Muscle of leg (tissue), 11 donors: Measurements from ENCODE around the gene CACNA1C. TPM values are rescaled to one million over a fixed set of nuclear protein-coding genes. Genes with fewer than 3 reads are reported as not detected.

Experiments used
- DNase-seq: peaks from one replicate; pipeline ENCODE4 v3.0.0; 2013
- H3K27ac ChIP-seq: one replicate; pipeline ENCODE4 v1.5.1; 2013; ENCODE audit warnings: mild to moderate bottlenecking, low read length, control low read depth
- H3K27me3 ChIP-seq: one replicate; pipeline ENCODE4 v1.6.1; 2013; ENCODE audit warnings: low read length; ENCODE audit not compliant: control insufficient read depth, insufficient read depth
- H3K36me3 ChIP-seq: one replicate; pipeline ENCODE4 v1.6.1; 2013; ENCODE audit warnings: low read length; ENCODE audit not compliant: control insufficient read depth, insufficient read depth
- H3K4me1 ChIP-seq: one replicate; pipeline ENCODE4 v1.6.1; 2013; ENCODE audit warnings: low read length; ENCODE audit not compliant: control insufficient read depth, insufficient read depth
- H3K4me3 ChIP-seq: one replicate; pipeline ENCODE4 v1.5.1; 2013; ENCODE audit warnings: low read length, control low read depth
- H3K9me3 ChIP-seq: replicated peaks from 2 replicates; pipeline ENCODE4 v1.6.1; 2013; ENCODE audit warnings: low read depth, low read length; ENCODE audit not compliant: control insufficient read depth
- WGBS: methylation state at CpG from one replicate; pipeline ENCODE4 v1.1.5; 2013; ENCODE audit warnings: missing lambda C conversion rate; ENCODE audit not compliant: insufficient coverage; 5-methylcytosine and 5-hydroxymethylcytosine counted together
- polyA plus RNA-seq, 8 donors: library from polyadenylated mRNA; unstranded; fragments of 120-200 nt; gene quantifications; one replicate each; pipeline versions ENCODE4 v1.2.1 to v1.2.3, GENCODE V29; 2013; ENCODE audit warnings: inconsistent platforms in 1 of 8, low replicate concordance in 1 of 8; ENCODE audit not compliant: insufficient read length in 8 of 8, insufficient read depth in 1 of 8
- total RNA-seq: library from RNA; stranded (reverse); fragments of 120-200 nt; gene quantifications from one replicate; pipeline ENCODE4 v1.2.4, GENCODE V29; 2013

The CACNA1C gene
- total and polyA plus RNA-seq, 9 donors: 1.9 to 4.3 (median 3.6) TPM

GRCh38 chr12:2535583-2536204 is 482.9 kb downstream of the CACNA1C start:
- Histone ChIP-seq H3K36me3 (no peaks in the 10 kb centered on the region), H3K27me3 (no peaks in the 10 kb centered on the region), H3K27ac (no peak overlapping the region), H3K9me3 (no peaks in the 10 kb centered on the region), H3K4me1 (peaks cover 7% of the 10 kb centered on the region), H3K4me3 (no peak overlapping the region)
- 70% methylated on average over 2 of the region's 6 CpGs for WGBS
- no peak for DNase-seq

- Histone ChIP-seq H3K36me3 (no peaks in the 10 kb centered on the region), H3K4me1 (peaks cover 7% of the 10 kb centered on the region), H3K9me3 (no peaks in the 10 kb centered on the region), H3K27ac (no peak overlapping the region), H3K4me3 (no peak overlapping the region), H3K27me3 (no peaks in the 10 kb centered on the region)
- WGBS: 79% methylated on average over 3 of the region's 4 CpGs
- DNase-seq: no peak
These were observed 483.9 kb downstream of the CACNA1C start for GRCh38 chr12:2536724-2537123.

- no peak overlapping the region for H3K27ac ChIP-seq
- H3K9me3 ChIP-seq: no peaks in the 10 kb centered on the region
- DNase-seq: no peak
- H3K4me3 ChIP-seq: no peak overlapping the region
- no CpG with 5 or more reads among the region's 5 CpGs for WGBS
- H3K27me3 ChIP-seq: no peaks in the 10 kb centered on the region
- no peaks in the 10 kb centered on the region for H3K4me1 ChIP-seq
- no peaks in the 10 kb centered on the region for H3K36me3 ChIP-seq
These were observed 485.2 kb downstream of the CACNA1C start for GRCh38 chr12:2537868-2538541.

- Histone ChIP-seq H3K36me3 (no peaks in the 10 kb centered on the region), H3K27ac (no peak overlapping the region), H3K4me1 (no peaks in the 10 kb centered on the region), H3K9me3 (no peaks in the 10 kb centered on the region), H3K4me3 (no peak overlapping the region), H3K27me3 (no peaks in the 10 kb centered on the region)
- no peak for DNase-seq
- 75% methylated on average over 1 of the region's 8 CpGs for WGBS
These were observed 487.2 kb downstream of the CACNA1C start for GRCh38 chr12:2539938-2540337.

GRCh38 chr12:2540535-2540941 is 487.8 kb downstream of the CACNA1C start:
- no peaks in the 10 kb centered on the region for H3K36me3 ChIP-seq
- no peaks in the 10 kb centered on the region for H3K4me1 ChIP-seq
- DNase-seq: no peak
- no peaks in the 10 kb centered on the region for H3K9me3 ChIP-seq
- H3K4me3 ChIP-seq: no peak overlapping the region
- H3K27me3 ChIP-seq: no peaks in the 10 kb centered on the region
- H3K27ac ChIP-seq: no peak overlapping the region
- 49% methylated on average over 11 of the region's 13 CpGs for WGBS

GRCh38 chr12:2541631-2542204 is 488.9 kb downstream of the CACNA1C start:
- Histone ChIP-seq H3K4me1 (no peaks in the 10 kb centered on the region), H3K27ac (no peak overlapping the region), H3K9me3 (no peaks in the 10 kb centered on the region), H3K36me3 (no peaks in the 10 kb centered on the region), H3K4me3 (no peak overlapping the region), H3K27me3 (no peaks in the 10 kb centered on the region)
- no peak for DNase-seq
- 76% methylated on average over 7 of the region's 13 CpGs for WGBS

GRCh38 chr12:2543801-2544200 is 491.0 kb downstream of the CACNA1C start:
- Histone ChIP-seq H3K9me3 (no peaks in the 10 kb centered on the region), H3K4me1 (no peaks in the 10 kb centered on the region), H3K27ac (no peak overlapping the region), H3K27me3 (no peaks in the 10 kb centered on the region), H3K36me3 (no peaks in the 10 kb centered on the region), H3K4me3 (no peak overlapping the region)
- no CpG with 5 or more reads among the region's 3 CpGs for WGBS
- no peak for DNase-seq

GRCh38 chr12:2544230-2544629 is 491.4 kb downstream of the CACNA1C start:
- no peaks in the 10 kb centered on the region for H3K9me3 ChIP-seq
- no peak overlapping the region for H3K27ac ChIP-seq
- H3K36me3 ChIP-seq: no peaks in the 10 kb centered on the region
- no peak overlapping the region for H3K4me3 ChIP-seq
- DNase-seq: no peak
- H3K27me3 ChIP-seq: no peaks in the 10 kb centered on the region
- H3K4me1 ChIP-seq: no peaks in the 10 kb centered on the region

GRCh38 chr12:2547273-2548044 is 494.7 kb downstream of the CACNA1C start:
- peak; percentile 24 for DNase-seq
- no peak overlapping the region for H3K4me3 ChIP-seq
- H3K27me3 ChIP-seq: no peaks in the 10 kb centered on the region
- H3K27ac ChIP-seq: no peak overlapping the region
- no peaks in the 10 kb centered on the region for H3K9me3 ChIP-seq
- H3K36me3 ChIP-seq: no peaks in the 10 kb centered on the region
- peaks cover 4% of the 10 kb centered on the region for H3K4me1 ChIP-seq
- 70% methylated on average over 3 of the region's 11 CpGs for WGBS

GRCh38 chr12:2548081-2548480 is 495.3 kb downstream of the CACNA1C start:
- no peak for DNase-seq
- Histone ChIP-seq H3K27ac (no peak overlapping the region), H3K9me3 (no peaks in the 10 kb centered on the region), H3K4me3 (no peak overlapping the region), H3K4me1 (peaks cover 4% of the 10 kb centered on the region), H3K36me3 (no peaks in the 10 kb centered on the region), H3K27me3 (no peaks in the 10 kb centered on the region)
- 100% methylated on average over 2 of the region's 2 CpGs for WGBS
